ENCODE measurements around the gene TNRC6A.
A peak's percentile ranks its signal among the peaks of the same experiment; 100 is the strongest.
"Not testable (repeated sequence)": the region's sequence is repeated elsewhere in the genome, so short reads cannot be mapped to it uniquely, and the experiment has no call there.

The TNRC6A gene

DNA sequence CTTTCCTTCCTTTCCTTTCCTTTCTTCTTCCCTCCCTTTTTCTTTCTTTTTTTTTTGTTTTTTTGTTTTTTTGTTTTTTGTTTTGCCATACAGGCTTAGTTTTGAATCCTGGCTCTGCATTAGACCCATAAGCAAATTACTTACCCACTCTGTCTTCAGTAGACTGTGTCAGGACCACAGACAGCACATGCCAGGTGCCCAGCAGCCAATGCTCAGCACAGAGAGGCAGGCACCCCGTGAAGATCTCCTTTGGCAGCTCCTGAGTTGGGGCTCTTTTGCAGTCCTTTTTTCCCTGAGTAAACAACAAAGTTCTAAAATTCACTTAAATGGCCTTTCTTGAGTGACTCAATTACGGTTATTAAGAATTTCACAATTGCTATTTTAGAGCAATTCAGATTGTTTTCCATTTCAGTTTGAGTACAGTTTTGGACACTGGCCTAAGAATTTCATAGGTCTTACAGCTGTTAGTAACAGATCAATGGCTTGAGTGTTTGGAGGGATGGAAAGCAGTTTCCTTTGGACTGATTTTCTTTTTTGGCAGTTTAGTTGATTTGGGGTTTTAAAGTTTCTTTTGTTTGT is 90.1 kb downstream of the TNRC6A start:
- no peak for DNase-seq

- DNase-seq, result no peak
Observed at GRCh38 chr16:24820522-24820921, 91.1 kb downstream of the TNRC6A start.

GRCh38 chr16:24821129-24821528 is 91.7 kb downstream of the TNRC6A start:
- no peak for DNase-seq

DNA sequence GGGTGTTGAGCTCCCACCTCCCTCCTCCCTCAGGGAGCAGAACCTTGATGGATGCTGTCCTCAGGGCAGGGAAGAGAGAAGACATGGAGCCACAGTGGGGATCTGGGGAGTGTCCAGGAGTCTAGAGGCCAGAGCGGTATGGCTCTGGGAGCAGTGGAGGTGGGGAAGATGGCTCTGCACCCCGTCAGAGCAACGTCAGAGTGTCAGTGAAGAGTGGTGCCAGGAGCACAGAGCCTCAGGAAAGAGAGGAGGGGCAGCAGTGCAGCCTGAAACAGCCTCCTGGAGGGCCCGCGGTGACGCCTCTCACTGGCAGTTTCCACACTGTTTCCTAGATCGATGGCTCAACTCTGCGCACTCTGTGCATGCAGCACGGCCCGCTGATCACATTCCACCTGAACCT is 93.1 kb downstream of the TNRC6A start:
- DNase-seq, result no peak

DNA sequence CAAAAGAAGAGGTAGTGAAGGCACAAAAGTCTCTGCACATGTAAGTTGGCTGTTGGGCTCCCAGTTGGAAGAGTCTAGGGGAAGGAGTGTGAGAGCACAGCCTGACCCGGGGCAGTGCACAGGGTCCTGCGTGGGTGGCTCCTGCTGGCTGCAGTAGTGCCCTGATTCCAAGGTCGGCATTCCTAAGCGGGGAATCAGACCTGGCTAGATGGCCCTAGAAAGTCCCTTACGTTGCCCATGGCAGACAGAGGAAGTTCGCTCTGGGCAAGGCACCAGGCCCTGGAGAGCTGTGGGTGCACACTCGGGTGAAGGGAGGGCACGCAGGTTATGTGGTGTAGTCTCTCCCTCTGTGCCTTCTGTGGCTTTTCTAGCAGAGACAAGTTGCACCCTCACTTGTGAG is 93.5 kb downstream of the TNRC6A start:
- no peak for DNase-seq

DNA sequence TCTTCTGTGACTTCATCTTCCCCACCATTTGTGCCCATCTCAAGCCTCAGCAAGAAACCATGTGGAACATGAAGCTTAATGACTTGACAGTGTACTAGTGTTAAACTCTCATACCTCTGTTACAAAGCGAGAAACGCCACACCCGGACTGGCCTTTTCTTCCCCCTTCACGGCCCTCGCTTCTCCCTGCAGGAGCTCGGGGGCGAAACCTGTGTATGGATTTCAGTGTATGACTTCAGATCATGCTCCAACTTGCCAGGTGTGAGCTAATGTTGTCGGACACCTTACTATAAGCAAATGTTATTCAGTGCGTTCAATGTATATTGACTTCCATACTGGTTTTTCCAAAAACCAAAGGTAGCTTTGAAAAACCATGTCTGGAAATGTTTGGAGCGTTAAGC is 96.2 kb downstream of the TNRC6A start:
- DNase-seq, result no peak

GRCh38 chr16:24826096-24826690 is 96.7 kb downstream of the TNRC6A start:
- DNase-seq, result no peak

GRCh38 chr16:24826817-24827566 is 97.5 kb downstream of the TNRC6A start:
- DNase-seq, result no peak

DNA sequence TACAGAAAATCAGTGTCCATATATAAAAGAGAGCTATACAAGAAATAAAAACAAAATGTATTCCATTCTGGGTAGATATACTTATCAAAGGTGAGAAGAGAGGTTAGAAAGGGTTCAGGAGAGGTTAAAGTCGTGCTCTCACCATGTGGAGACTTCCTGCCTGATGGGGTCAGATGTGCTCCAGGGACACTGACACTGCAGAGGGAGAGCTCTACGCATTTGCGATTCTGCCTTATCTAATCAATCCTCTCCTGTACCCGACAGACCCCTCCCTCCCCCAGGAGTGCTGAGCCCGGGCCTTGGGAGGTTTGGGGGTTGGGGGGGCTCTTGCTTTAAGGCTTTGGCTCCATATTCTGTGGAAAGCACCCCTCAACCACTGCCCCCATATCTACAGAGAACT is 99.7 kb downstream of the TNRC6A start:
- DNase-seq, result no peak

DNA sequence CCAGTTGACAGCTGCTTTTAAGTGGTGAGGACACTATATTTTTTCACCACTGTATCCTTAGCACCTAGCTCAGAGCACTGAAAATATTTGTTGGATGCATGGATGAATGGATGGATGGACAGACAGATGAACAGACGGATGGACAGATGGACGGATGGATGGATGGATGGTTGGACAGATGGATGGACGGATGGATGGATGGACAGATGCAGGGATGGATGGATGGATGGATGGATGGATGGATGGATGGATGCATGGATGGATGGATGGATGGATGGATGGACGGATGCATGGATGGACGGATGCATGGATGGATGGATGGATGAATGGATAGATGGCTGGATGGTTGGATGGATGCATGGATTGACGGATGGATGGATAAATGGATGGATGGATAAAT is 103.9 kb downstream of the TNRC6A start:
- no peak for DNase-seq

DNA sequence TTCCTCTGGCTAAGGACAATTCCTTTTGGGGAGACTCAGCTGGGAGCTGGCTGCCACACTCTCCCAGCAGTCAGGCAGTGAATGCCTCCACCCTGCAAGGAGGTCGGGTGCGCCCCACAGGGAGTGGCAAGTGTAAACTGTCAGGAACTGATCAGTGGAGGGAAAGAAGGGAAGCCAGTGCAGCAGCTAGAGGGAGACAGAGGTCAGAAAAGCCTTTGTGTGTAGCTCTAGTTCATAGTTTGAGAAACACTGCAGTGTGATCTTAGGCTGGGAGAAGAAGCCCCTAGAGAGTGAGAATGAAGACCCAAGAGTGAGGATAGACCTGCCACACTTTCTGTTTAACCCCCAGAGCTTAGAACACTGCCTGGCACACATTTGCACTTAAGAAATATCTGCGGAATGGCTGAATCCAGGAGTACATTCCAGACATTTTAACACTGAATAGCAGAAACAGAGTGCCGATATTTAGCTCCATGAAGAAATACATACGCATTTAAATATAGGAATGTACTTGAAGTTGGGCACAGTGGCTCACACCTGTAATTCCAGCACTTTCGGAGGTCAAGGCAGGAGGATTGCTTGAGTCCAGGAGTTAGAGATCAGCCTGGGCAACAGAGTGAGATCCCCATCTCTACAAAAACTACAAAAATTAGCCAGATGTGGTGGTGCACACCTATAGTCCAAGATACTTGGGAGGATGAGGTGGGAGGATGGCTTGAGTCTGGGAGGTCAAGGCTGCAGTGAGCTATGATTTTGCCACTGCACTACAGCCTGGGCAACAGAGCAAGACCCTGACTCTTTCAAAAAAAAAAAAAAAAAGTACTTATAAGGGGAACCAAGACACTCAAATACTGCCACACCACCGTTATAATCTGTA is 105.2 kb downstream of the TNRC6A start:
- DNase-seq, result peak; percentile 22

DNA sequence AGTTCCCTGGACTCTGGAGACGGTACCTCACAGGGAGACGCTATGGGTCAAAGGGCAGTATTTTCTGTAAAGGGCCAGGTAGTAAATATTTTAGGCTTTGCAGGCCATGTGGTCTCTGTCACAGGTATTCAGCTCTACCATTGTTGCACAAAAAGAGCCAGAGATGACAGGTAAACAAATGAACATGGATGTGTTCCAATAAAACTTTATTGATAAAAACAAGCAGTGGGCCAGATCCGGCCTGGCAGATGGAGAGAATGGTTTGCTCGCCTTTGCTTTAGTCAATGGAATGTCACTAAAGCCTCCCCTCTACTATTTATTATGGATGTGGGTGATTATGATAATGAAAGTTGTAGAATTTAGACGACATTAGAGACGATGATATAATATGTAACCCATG is 107.4 kb downstream of the TNRC6A start:
- no peak for DNase-seq

- DNase-seq, result no peak
Observed at GRCh38 chr16:24837969-24838368, 108.5 kb downstream of the TNRC6A start.

- DNase-seq, result peak; percentile 20
Observed at GRCh38 chr16:24838554-24839266, 109.3 kb downstream of the TNRC6A start.

DNA sequence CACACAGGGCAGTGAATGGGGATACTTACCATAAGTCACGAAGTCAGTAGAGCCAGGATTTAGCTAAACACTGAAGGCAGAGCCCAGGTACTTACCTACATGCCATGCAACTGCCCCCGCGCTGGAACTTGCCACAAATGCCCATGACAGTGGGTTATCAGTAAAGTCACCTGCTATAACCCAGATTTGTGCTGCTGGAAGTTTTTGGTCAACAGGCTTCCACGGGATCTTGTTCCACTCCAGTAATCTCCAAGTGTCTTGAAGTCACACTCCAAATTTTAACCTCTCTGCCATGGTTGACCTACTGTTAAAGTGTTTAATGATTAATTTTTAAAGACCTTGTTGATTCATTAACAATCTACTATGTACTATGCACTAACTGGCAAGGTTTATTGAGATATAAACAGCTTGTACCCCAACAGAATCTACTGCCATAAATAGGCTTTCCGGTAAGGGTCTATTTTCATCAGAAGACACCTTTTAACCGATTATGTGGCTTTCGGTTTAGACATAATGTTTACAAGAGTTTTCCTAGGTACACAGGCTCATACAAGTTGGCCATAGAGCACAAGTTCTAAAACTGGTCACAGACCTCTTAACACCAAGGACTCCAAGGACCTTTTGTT is 110.0 kb downstream of the TNRC6A start:
- DNase-seq, result no peak

DNA sequence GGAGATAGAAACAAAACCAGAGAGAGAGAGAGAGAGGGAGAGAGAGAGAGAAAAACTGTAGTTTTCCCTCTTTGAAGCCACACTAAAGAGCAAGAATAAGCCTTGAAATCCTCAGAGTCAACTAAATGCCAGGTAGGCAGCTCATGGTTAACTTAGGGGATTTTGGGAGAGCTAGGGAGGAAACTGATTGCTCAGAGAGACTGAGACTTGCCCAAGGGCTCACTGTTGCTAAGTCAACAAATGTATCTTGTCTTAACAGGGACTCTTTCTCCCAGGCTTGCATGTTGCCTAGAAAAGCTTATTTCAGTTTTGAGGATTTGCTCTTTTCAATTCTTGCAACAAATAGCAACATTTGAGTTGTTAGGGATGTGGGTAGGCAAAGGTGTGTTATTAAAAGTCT is 111.8 kb downstream of the TNRC6A start:
- DNase-seq, result no peak

DNA sequence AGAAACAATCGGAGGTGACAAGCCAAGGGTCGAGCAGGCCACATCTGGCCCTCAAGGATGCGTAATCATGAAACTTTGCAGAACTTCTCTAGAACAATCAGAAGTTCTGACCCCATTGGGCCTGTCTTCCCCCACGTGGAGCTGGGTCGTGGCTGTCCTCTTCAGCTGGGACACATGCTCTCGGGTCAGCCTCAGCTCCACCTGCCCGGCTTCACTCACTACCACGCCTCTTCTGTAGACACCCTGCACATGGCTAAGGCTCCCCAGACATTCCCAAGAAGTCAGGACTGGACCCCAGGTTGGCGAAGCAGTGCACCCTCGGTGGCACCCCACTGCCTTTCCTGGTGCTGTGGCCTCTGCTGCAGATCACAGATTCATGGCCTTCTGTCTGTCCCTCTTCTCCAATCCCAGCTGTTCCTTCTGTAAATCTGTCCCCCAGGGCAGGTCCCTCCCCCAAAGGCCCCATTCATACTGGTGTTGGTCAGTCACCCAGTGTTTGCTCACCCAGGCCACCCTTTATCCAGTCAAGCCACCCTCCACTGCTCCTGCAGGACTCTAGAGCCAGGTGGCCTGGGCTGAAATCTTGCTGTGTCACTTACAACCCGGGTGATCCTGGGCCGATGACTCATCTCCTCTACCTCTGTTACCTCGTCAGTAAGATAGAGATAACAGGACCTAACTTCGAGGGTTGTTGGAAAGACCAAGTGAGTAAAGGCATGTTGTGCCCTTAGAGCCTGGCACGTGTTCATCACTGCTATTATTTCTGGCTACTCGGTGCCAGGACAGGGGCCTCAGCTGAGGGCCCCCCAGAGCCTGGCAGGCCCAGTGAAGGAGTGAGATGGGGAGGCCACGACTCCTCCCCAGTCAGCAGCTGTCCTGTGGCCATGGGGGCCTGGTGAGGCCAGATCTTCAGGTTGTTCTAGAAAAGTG is 114.9 kb downstream of the TNRC6A start:
- DNase-seq, result no peak

- DNase-seq, result not testable (repeated sequence)
Observed at GRCh38 chr16:24845031-24845365, 115.5 kb downstream of the TNRC6A start.

DNA sequence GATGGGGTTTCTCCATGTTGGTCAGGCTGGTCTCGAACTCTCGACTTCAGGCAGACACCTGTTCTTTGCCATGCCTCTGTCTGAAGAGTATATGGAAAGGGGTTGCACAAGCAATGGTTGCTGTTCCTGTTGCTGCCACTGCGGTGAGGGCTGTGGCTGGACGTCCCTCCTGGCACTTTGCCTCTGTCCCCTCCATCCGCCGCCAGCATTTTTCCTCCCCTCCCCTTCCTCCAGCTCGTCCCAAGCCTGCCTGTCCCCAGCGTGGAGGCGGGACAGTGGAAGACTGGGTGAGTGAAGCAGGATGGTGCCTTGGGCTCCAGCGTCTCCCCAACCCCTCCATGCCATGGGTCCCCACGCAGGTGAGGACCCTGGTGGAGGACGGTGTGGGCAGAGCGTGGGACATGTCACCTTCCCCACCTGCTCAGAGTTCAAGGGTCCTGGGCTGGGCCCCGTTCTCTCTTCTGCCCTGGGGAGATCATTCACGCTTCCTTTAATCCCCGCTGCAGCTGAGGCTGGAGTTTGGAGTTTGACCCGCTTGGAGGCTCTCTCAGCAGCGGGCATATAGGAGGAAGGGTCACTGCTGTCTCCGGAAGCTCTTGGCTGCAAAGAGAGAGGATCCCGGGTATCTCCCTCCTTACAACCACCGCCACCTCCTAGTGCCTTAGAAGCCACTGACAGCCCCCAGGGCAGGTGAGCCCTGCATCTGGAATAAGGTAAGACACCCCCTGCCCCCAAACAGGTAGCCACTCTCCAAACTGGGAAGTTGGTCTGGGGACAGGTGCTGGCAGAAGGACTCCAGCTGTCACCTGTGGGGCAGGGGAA is 116.5 kb downstream of the TNRC6A start, which contains the start of gene SLC5A11:
SLC5A11 (plus strand) TSS at position 238 of the 822 bp plus-strand sequence. CDS start 12,681 bp downstream, outside the sequence.
- DNase-seq, result no peak
